GM06990 (cell line): ENCODE measurements around the gene CD34.
"Not testable (repeated sequence)": the region's sequence is repeated elsewhere in the genome, so short reads cannot be mapped to it uniquely, and the experiment has no call there.

Source experiments
- DNase-seq: peaks from one replicate; pipeline ENCODE4 v3.0.0-alpha.2; 2011; ENCODE audit not compliant: insufficient read length; ENCODE audit errors: extremely low read depth
- H3K27me3 ChIP-seq: replicated peaks from 2 replicates; pipeline ENCODE4 v1.6.0; 2011; ENCODE audit warnings: low read length; ENCODE audit not compliant: control insufficient read depth, insufficient read depth
- H3K36me3 ChIP-seq: 2 replicates; pipeline ENCODE4 v1.5.1; 2011; ENCODE audit warnings: low read length; ENCODE audit not compliant: control insufficient read depth, insufficient read depth
- H3K4me3 ChIP-seq: replicated peaks from 2 replicates; pipeline ENCODE4 v1.5.1; 2011; ENCODE audit warnings: low read depth, mild to moderate bottlenecking, control low read depth, low read length
- CTCF ChIP-seq: IDR thresholded peaks from 2 replicates; pipeline ENCODE4 v1.5.1; 2011; ENCODE audit warnings: low read length, control low read depth, mild to moderate bottlenecking, inconsistent platforms; ENCODE audit not compliant: insufficient read depth, poor library complexity, severe bottlenecking

The CD34 gene

GRCh38 chr1:207949571-207950195 lies 38.8 kb upstream of the CD34 start:
- TF ChIP-seq CTCF = no peak
- H3K36me3 ChIP-seq = no peaks in the 10 kb centered on the region
- H3K4me3 ChIP-seq = no peak overlapping the region
- no peaks in the 10 kb centered on the region; the same call in 1 of the 2 replicates for H3K27me3 ChIP-seq
- no peak for DNase-seq

- Histone ChIP-seq H3K36me3 (no peaks in the 10 kb centered on the region), H3K4me3 (no peak overlapping the region), H3K27me3 (no peaks in the 10 kb centered on the region; the same call in 1 of the 2 replicates)
- DNase-seq = no peak
- no peak for TF ChIP-seq CTCF
These were observed 37.8 kb upstream of the CD34 start for GRCh38 chr1:207948536-207949250.

- no peaks in the 10 kb centered on the region; the same call in 1 of the 2 replicates for H3K27me3 ChIP-seq
- no peaks in the 10 kb centered on the region for H3K36me3 ChIP-seq
- TF ChIP-seq CTCF = no peak
- no peak overlapping the region for H3K4me3 ChIP-seq
- no peak for DNase-seq
These were observed 35.8 kb upstream of the CD34 start for GRCh38 chr1:207946756-207947155.

GRCh38 chr1:207944571-207944970 lies 33.6 kb upstream of the CD34 start:
- Histone ChIP-seq H3K27me3 (no peaks in the 10 kb centered on the region), H3K36me3 (no peaks in the 10 kb centered on the region), H3K4me3 (no peak overlapping the region)
- no peak for TF ChIP-seq CTCF
- no peak for DNase-seq

GRCh38 chr1:207942337-207942741 lies 31.4 kb upstream of the CD34 start:
- H3K36me3 ChIP-seq, H3K4me3 ChIP-seq, H3K27me3 ChIP-seq: not testable (repeated sequence)
- DNase-seq = peak; percentile 31

GRCh38 chr1:207941665-207942064 lies 30.7 kb upstream of the CD34 start:
- Histone ChIP-seq H3K36me3 (no peaks in the 10 kb centered on the region), H3K4me3 (no peak overlapping the region), H3K27me3 (no peaks in the 10 kb centered on the region)
- no peak for DNase-seq
- TF ChIP-seq CTCF = no peak
